Measurements from ENCODE around the gene NFIL3.
"Not testable (repeated sequence)": the region's sequence is repeated elsewhere in the genome, so short reads cannot be mapped to it uniquely, and the experiment has no call there.

NFIL3 gene, protein sequence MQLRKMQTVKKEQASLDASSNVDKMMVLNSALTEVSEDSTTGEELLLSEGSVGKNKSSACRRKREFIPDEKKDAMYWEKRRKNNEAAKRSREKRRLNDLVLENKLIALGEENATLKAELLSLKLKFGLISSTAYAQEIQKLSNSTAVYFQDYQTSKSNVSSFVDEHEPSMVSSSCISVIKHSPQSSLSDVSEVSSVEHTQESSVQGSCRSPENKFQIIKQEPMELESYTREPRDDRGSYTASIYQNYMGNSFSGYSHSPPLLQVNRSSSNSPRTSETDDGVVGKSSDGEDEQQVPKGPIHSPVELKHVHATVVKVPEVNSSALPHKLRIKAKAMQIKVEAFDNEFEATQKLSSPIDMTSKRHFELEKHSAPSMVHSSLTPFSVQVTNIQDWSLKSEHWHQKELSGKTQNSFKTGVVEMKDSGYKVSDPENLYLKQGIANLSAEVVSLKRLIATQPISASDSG

DNA sequence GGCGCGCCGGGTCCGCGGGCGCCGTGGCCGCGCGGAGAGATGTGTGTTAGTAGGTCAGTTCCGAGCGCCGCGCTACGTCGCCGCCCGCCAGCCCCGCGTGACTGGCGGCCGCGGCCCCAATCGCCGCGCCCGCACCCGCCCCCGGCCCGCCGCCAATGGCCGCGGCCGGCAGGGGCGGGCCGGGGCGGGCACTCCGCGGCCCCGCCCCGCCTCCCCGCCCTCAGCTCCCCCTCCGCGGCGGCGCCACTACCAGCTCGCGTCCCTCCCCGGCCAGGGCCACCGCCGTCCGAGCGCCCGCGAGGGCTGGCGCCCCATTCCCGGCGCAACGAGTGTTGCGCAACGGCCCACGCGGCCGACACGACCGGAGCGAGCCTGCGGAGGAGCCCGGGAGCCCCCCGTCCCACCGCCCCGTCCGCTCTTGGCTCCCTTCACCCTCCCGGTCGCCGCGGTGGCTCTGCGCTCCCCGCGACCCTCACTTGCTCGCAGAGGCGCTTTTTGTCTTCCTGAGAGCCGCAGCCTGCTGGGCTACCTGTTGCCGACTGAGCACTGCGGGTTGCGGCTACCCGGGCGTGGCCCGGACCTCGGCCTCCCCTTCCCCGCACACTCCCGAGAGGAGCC is at the start of gene NFIL3:
TSS of gene NFIL3 (minus strand) at position 48 of the 618 bp plus-strand sequence. CDS start 13,098 bp downstream, outside the sequence.
- DNase-seq (ENCODE audit: low read depth): no peak

DNA sequence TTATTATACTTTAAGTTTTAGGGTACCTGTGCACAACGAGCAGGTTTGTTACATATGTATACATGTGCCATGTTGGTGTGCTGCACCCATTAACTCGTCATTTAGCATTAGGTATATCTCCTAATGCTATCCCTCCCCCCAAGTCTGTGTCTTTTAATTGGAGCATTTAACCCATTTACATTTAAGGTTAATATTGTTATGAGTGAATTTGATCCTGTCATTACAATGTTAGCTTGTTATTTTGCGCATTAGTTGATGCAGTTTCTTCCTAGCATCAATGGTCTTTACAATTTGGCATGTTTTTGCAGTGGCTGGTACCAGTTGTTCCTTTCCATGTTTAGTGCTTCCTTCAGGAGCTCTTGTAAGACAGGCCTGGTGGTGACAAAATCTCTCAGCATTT is 47.9 kb upstream of the NFIL3 start:
- not testable (repeated sequence) for DNase-seq (ENCODE audit: low read depth)

DNA sequence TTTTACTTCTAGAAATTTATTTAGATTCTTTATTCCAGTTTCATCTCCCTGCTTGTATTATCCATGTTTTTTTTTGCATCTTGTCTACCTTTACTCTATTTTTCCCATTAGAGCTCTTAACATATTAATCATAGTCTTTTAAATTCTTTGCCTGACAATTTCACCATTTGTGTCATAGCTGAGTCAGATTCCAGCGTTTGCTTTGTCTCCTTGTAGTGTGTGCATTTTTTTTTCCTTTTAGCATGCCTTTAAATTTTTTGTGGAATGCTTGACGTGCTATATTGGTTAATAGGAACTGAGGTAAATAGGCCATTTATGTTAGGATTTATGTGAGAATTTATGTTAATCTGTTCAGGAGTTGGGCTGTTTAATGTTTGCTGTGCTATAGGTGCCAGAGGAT is 41.8 kb upstream of the NFIL3 start:
- DNase-seq (ENCODE audit: low read depth): no peak

DNA sequence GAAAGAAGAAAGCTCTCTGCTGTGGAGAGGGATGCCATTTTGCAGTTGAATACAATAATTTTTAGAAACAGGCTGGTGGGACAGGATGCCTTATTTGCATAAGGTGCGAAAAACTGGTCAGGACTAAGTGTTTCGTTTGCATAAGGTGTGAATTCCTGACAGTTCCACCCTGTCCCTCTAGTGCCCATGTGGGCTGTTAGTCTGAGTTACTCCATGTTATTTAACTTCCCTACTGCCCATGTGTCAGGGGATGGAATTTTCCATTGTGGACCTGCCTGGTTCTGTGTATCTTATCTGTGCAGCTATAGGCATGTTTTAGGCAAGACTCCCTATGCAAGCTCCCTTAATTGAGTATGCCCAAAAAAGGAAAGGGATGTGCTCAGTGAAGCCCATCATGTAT is 35.3 kb upstream of the NFIL3 start:
- DNase-seq (ENCODE audit: low read depth): no peak

DNA sequence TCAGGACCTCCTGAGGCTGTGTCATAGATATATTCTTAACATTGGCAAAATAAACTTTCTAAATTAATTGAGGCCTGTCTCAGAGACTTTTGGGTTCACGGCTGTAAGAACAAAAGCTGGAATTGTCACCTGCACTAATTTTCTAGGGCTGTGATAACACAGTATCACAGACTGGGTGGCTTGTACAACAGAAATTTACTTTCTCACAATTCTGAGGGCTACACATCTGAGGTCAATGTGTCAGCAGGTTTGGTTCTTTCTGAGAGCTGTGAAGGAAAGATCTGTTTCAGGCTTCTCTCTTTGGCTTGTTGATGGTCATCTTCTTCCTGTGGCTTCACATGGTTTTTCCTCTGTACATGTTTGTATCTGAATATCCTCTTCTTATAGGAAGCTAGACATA is 29.2 kb upstream of the NFIL3 start:
- no peak for DNase-seq (ENCODE audit: low read depth)

DNA sequence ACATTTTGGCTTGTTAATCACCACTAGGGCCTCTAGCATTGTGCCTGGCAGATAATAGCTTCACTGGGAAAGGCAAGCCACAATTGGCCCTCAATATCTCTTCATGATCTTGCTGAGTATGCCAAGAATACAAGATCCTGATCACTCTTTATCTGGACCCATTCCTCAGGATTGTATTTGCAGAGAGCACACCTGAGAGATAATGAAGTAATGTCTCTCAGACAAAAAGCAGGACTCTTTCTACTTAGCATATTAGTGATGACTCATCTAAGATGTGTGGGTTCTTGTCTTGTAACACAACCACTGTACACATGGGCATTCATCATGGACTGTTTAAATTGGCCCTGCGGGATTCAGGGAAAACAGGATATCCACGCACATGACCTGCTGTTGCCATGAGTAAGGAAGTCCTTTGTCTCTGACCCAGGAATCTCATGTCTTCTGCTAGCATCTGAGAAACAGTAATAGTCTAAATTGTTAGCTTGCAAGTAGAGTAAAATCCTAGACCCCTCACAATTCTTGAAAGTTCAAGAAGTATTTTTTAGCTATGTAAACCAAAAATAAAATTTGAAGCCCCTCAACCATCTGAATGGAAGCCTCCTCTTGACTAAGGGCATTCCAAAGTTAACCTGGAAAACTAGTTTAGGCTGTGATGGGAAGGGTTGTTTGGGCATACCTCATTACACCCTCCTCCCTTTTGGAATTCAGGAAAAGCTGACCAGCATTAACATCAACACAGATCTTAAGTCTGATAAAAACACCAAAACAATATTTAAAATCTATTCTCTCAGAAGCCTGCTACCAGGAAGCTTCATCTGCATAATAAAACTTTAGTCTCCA is 28.0 kb upstream of the NFIL3 start:
- DNase-seq (ENCODE audit: low read depth): no peak

DNA sequence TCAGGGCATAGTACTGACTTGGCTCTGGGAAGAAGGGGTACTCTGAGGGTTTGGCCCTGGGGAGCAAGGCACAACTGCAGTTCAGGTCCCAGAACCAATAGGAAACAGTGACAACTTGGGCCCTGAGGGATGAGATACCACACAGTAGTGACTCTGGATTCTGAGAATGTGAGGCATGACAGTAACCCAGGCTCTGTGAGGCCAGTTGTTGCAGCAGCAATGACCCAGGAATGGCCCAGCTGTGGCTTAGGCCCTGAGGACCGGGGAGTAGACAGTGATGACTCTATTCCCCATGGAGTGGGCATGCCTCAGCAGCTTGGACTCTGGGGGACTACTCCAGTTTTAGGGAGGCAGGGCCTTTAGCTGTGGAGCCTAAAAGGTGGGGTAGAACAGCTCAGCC is 21.5 kb upstream of the NFIL3 start:
- DNase-seq (ENCODE audit: low read depth): no peak

DNA sequence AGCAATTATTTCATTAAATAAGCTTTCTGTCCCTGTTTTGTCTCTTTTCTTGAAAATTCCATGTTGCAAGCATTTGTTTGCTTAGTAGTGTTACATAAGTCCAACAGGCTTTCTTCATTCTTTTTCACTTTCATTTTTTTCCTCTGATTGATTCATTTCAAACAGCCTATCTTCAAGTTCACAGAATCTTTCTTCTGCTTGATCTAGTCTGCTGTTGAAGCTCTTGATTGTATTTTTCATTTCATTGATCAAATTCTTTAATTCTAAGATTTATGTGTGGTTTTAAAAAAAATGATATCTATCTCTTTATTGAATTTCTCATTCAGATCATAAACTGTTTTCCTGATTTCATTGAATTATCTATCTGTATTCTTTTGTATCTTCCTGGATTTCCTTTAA is 20.4 kb upstream of the NFIL3 start:
- DNase-seq (ENCODE audit: low read depth): no peak

DNA sequence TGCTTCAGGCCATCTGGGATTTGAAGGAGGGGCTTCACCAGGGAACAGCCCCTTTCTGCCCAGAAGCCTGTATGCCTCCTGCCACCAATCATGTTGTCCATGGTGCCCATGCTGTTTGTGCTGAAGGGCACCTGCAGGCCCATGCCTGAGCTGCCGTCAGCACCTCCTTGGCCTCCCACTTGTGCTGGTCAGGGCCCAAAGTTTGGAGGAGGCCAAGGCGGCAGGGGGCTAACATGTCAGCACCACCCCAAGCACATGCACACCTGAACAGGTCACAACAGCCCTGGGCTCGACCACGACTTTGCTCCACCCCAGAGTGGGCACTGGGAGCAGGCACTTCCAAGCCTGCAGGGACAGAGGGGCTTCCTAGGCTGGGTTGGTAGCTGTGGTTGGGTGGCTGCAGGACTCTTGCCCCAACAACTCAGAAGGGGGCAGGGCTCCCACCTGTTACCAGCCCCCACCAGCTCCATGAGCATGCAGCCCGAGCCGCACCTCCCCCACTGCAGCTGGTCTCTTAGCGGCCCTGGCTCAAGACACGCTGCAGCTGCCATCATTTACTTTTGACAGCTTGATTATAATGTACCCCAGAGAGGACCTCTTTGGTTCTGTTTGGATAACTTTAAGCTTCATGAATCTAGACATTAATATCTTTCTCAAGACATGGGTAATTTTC is 19.8 kb upstream of the NFIL3 start:
- DNase-seq (ENCODE audit: low read depth): no peak

DNA sequence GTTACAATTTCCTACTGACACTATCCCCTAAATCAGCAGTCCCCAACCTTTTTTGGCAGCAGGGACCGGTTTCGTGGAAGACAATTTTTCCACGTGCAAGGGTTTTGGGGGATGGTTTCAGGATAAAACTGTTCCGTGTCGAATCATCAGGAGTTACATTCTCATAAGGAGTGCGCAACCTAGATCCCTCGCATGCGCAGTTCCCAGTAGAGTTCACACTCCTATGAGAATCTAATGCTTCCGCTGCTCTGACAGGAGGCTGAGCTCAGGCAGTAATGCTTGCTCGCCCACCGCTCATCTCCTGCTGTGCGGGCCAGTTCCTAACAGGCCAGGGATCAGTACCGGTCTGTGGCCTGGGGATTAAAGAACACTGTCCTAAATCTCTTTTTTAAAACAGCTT is 13.2 kb upstream of the NFIL3 start:
- DNase-seq (ENCODE audit: low read depth): no peak

DNA sequence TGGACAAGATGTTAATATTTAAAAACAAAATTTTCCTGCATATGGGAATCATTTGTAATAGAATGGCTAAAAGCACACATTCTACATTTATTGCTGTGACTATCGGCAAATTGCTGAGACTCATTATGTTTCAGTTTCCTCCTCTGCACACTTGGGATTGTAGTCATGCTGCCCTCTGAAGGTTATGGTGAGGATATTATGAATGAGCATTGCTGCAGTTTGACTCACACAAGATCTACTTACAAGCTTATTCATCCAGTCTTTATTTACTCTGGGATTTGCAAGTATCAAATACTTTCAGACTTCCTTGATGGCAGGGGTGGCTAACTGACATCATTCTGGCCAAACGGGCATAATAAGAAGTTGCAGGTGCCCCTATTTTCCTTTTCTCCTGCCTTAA is 9.5 kb upstream of the NFIL3 start:
- DNase-seq (ENCODE audit: low read depth): no peak

DNA sequence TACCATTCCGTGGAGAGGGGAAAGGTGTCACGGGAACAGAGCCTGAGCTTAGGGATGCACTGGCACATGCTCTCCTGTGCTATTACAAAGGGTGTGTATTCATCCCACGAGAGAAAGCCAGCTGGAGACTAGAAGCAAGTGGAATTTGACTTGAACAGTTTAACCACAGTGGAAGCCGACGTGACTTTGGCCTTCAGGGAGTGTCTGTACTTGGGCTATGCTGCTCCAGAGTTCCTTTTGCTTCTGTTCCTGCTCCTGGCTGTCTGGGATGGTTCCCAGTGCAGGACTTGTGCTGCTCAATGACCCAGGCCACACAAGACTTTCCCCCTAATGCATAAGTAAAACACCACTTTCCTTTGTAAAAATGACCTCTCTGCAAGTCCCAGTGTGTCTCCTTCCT is 7.9 kb upstream of the NFIL3 start:
- DNase-seq (ENCODE audit: low read depth): no peak

DNA sequence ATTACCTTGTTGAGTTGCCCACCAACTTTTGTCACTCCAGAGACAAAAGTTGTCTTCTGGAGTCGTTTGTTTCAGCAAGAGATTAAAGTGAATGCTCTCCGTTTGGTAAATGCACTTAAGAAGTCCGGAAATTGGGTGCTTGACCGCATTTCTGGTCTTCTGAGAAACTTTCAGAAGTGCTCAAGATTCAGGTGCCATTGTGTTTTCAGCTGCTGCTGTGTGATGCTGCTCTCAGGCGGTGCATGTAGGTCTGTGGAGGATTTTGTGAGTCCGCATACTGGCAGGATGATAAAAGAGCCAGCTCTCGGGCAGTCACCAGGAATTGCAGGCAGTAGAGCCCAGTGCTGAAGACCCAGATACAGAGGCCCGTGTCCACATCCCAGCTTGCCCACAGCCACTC is 5.9 kb upstream of the NFIL3 start:
- no peak for DNase-seq (ENCODE audit: low read depth)

DNA sequence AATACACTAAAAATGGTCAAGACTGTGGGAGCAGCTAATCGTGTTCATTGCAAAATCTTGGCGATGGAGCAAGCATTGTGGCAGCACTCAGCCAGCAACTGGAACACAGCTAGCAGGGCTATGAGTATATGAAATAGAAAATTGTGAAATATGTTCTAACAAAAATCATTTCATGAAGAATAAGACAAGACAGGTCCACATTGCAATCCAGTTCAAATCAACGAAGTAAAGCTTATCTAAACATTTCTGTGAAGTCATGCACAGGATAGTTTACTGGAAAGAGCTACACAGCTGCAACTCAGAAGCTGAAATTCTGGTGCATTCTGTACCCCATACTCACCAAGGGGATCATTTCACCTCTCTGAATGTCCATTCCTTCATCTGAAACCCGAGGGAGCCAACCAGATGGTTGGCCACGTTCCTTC is 5.3 kb upstream of the NFIL3 start:
- DNase-seq (ENCODE audit: low read depth): no peak

DNA sequence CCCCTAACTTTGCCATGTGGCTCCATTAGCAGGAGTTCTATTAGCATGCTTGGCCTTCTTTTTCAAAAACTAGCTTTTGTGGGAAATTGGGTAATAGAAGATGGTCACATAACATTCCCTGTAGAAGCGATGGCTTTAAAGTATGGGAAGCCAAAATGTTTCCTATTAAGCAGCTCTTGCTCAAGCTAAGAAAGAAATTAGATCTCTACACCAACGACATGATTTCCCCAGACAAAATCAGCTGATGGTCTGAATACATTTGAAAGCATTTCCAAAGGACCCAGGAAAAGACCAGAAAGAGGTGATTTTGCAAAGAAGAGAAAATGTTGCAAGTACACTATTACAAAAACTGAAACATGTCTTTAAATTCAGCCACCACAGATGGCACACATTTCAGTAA is 4.8 kb upstream of the NFIL3 start:
- no peak for DNase-seq (ENCODE audit: low read depth)

DNA sequence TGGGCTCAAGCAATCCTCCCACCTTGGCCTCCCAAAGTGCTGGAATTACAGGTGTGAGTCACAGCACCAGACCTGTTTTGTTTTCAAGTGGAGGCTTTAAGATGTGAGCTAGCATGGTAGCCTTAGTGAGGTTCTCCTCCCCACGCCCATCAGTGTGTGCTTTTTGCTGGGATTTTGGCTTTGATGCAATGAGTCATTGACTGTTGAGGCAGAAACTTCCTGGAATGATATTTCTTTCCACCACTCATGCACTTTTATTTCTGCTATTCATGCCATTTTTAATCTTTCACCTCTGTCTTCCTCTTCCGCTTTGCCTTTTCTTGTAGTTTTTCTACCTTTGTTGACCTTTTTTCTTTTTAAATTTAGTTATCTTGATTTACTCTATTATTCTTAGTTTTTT is 4.2 kb upstream of the NFIL3 start:
- DNase-seq (ENCODE audit: low read depth): no peak

DNA sequence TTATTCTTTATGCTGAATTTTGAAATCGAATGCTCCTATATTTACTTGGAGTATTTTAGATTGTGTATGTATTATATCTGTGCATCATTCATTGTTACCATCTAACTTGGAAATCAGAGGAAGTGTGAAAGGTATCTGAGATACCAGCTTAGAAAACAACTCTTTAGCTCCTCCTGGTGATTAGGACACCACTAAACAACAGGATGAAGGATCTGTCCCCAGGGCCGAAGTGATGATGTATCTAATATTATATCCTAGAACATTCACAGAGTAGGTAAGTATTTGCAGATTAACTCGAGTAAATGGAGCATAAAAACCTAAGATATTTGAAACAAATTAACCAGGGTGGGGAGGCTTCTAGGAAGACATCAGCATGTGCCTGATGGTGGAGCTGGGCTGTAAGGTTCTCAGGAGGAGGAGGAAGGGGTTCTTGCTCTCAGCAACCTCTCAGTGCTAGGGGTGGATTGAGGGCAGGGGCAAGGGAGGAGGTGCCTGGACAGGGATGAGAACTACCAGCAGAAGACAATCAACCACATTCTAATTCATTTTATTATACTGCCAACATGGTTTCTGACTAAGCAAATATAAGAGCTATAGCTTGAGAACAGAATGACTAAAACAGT is 2.6 kb upstream of the NFIL3 start:
- DNase-seq (ENCODE audit: low read depth): no peak

DNA sequence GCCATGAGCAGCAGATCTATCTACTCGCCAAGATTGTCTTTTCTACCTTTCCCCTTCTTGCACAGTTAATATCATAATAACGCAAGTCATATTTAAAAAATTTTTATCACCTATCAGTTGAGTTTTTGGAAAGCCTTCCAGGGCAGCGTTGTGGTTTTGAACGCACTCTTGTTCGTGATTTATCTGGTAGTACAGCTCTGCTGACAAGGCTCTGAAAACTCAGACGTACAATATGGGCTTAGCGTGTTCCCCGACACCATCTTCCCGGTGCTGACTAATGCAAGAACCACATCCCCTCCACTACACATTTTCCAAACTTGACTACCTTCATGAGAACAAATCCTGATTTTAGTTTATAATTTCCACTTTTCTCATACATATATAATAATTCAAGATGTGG is 1.6 kb upstream of the NFIL3 start:
- DNase-seq (ENCODE audit: low read depth): no peak

DNA sequence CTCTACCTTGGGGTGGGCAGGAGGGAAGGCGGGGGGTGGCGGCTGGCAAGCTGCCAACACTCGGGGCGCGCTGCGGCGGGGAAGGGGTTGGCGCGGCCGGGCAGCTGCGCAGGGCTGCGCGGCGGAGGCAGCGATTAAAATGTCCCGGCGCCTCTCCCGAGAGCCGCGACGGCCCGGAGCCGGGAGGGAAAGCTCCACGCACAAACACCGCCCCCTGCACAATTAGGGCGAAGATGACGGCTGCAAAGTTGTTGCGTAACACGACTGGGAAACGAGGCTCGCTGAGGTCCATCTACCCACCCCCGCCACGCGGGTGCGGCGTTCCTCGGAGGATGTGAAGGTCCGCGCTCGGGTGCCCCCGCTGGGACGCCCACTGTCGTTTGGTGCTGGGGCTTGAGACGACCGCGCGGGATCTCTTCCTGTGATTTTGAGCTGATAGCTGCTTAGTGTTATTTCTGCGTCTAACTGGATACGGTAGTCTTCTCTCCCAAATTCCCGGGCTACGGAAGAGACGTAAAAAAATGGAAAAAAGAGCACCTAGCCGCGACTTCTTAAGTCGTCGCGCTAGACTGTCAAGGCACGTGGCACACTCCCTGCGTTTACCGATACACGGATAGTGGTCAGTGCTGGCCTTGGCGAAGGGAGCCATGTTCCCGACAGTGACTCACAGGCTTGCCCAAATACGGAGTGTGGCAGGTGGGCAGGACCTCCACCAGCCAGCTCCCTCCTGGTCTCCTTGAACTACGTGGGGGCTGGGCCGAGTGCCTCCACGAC is 958 bp upstream of the NFIL3 start:
- no peak for DNase-seq (ENCODE audit: low read depth)

DNA sequence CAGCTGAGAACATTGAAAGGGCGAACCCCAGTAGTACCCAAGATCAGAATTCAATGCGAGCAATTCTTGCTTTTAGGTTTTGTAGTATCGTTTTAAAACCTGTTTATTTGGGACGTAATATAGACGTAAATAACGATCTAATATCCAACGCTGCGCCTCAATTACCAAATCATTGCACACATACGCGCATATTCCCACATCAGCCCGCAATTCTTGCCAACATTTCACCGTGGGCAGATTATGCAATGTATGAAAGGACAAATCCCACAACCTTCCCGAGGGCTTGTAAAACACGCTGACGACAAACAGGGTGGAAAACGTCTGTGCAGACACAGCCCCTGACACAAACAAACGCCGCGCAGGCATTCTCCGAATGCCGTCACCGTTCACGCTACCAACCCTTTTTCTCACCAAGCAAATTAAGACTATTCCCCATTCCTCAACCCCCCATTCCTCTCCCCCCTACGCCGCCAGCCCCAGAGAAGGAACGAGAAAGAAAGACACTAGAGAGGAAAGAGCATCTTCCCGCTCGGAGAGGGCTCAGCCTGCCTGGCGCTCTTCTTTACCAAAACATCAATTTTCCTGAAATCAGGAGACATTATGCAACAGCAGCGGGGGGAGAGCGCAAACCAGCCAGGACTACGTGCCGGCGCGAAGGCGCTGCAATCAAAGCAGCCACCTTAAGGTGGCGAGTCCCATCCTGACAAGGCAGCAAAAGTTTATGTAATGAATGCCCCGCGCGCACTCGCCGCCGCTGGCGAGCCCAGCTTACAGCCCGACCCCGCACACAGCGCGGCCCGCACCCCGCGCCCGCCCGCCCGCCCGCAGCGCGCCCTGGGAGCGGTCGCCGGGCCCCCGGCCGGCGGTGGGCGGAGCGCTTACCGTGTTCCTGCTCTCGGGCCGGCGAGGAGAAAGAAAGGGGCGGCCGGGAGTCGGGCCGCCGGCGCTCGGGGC is 597 bp downstream of the NFIL3 start:
- no peak for DNase-seq (ENCODE audit: low read depth)
